Measurements from ENCODE around the gene RHO. TPM values are rescaled to one million over a fixed set of nuclear protein-coding genes. Genes with fewer than 3 reads are reported as not detected.

Gene RHO
- total and polyA plus RNA-seq, 2 donors (not counting 1 experiment from before 2014, with no cell fraction given), result 0.10 TPM; not detected in 1

- no peak for TF ChIP-seq EZH2 (IDR thresholded peaks at IDR 0.05; ENCODE audit: borderline replicate concordance, insufficient read depth, low read depth, low read length, poor library complexity, severe bottlenecking)
- no peak for TF ChIP-seq CTCF (IDR thresholded peaks at IDR 0.05)
- no peaks in the 10 kb centered on the region for H3K9me3 ChIP-seq (ENCODE audit: control extremely low read depth in 1 of 3, control insufficient read depth in 2 of 3, insufficient read depth in 1 of 3, low read length in 2 of 3)
- H3K27me3 Mint-ChIP-seq, result no peaks in the 10 kb centered on the region
- H3K4me1 Mint-ChIP-seq, result no peaks in the 10 kb centered on the region
- WGBS (ENCODE audit: insufficient coverage), result 93% methylated on average over 10 of the region's 10 CpGs
- H3K36me3 ChIP-seq (replicated peaks in 1 of 2; ENCODE audit: control extremely low read depth in 1 of 2, control insufficient read depth in 1 of 2, extremely low read depth in 1 of 2, insufficient read depth in 2 of 2, low read length in 1 of 2), result no peaks in the 10 kb centered on the region
- H3K4me1 ChIP-seq (ENCODE audit: control insufficient read depth in 2 of 2, insufficient read depth in 2 of 2, low read length in 2 of 2), result no peaks in the 10 kb centered on the region
- POLR2A ChIA-PET, result interaction anchor here (1.0 kb wide), 1 partner anchor 12 kb away, joined by 3 read pairs; no protein-coding TSS in a partner anchor
- DNase-seq (no peak), ATAC-seq (ENCODE audit: low read depth) (no peak)
- H2AFZ ChIP-seq (ENCODE audit: insufficient read depth, low read depth, low read length, poor library complexity, severe bottlenecking), result no peak overlapping the region
- H3K27ac Mint-ChIP-seq, result no peak overlapping the region
- no peak overlapping the region for H3K4me3 Mint-ChIP-seq
- no peak overlapping the region for H3K4me2 ChIP-seq (replicated peaks; ENCODE audit: low read depth, low read length, poor library complexity, severe bottlenecking)
- CTCF ChIA-PET, result interaction anchor here (1.6 kb wide), 1 partner anchor 24 kb away, joined by 5 read pairs; no protein-coding TSS in a partner anchor
- H3K9me3 Mint-ChIP-seq (ENCODE audit: insufficient read depth), result no peaks in the 10 kb centered on the region
- intact Hi-C loops (cut with micrococcal nuclease), result no loop called here
- no peaks in the 10 kb centered on the region for H4K20me1 ChIP-seq (ENCODE audit: control insufficient read depth, insufficient read depth, low read length, poor library complexity, severe bottlenecking)
- H3K79me2 ChIP-seq (ENCODE audit: control insufficient read depth, insufficient read depth, low read length), result no peaks in the 10 kb centered on the region
- no peaks in the 10 kb centered on the region for H3K27me3 ChIP-seq (replicated peaks in 1 of 4; ENCODE audit: control extremely low read depth in 1 of 4, control insufficient read depth in 3 of 4, insufficient read depth in 4 of 4, low read length in 3 of 4)
- no peak overlapping the region for H3K27ac ChIP-seq (ENCODE audit: low read length in 2 of 2)
- no peak overlapping the region for H3K9ac ChIP-seq (ENCODE audit: low read length)
- H3K4me3 ChIP-seq (ENCODE audit: control extremely low read depth in 1 of 5, extremely low read depth in 1 of 5, insufficient read depth in 1 of 5, low read depth in 2 of 5, low read length in 4 of 5), result no peak overlapping the region
Observed at GRCh38 chr3:129514110-129514509, 14.3 kb upstream of the RHO start.

DNA sequence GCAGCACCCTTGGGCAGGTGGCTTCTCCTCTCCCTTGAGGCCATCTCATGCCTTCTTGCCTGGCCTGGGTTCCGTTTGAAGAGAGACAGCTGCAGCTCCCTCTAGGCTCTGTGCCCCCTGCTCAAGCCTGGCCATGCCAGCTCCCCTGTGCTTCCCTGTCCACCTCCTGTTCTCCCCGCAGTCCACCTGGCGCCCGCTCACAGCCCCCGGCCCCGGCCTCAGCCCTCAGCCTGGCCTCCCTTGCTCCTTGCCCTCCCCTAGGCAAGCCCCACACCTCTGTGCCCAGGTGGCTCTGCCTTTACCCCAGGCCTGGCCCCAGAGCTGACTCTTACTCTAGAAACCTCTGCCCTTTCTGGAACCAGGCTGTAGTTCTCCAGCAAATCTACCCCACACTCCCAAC is 13.9 kb upstream of the RHO start:
- ATAC-seq (ENCODE audit: low read depth), result no peak
- H3K27ac Mint-ChIP-seq, result no peak overlapping the region

More for the DNA sequence above, 13.9 kb upstream of the RHO start:
- Histone ChIP-seq H3K4me1 (ENCODE audit: control insufficient read depth in 2 of 2, insufficient read depth in 2 of 2, low read length in 2 of 2) (no peaks in the 10 kb centered on the region), H3K9me3 (ENCODE audit: control extremely low read depth in 1 of 3, control insufficient read depth in 2 of 3, insufficient read depth in 1 of 3, low read length in 2 of 3) (no peaks in the 10 kb centered on the region), H3K79me2 (ENCODE audit: control insufficient read depth, insufficient read depth, low read length) (no peaks in the 10 kb centered on the region), H3K27me3 (replicated peaks in 1 of 4; ENCODE audit: control extremely low read depth in 1 of 4, control insufficient read depth in 3 of 4, insufficient read depth in 4 of 4, low read length in 3 of 4) (no peaks in the 10 kb centered on the region), H3K9ac (ENCODE audit: low read length) (no peak overlapping the region), H4K20me1 (ENCODE audit: control insufficient read depth, insufficient read depth, low read length, poor library complexity, severe bottlenecking) (no peaks in the 10 kb centered on the region), H3K27ac (ENCODE audit: low read length in 2 of 2) (no peak overlapping the region), H2AFZ (ENCODE audit: insufficient read depth, low read depth, low read length, poor library complexity, severe bottlenecking) (no peak overlapping the region), H3K36me3 (replicated peaks in 1 of 2; ENCODE audit: control extremely low read depth in 1 of 2, control insufficient read depth in 1 of 2, extremely low read depth in 1 of 2, insufficient read depth in 2 of 2, low read length in 1 of 2) (no peaks in the 10 kb centered on the region), H3K4me2 (replicated peaks; ENCODE audit: low read depth, low read length, poor library complexity, severe bottlenecking) (no peak overlapping the region), H3K4me3 (ENCODE audit: control extremely low read depth in 1 of 5, extremely low read depth in 1 of 5, insufficient read depth in 1 of 5, low read depth in 2 of 5, low read length in 4 of 5) (no peak overlapping the region)
- WGBS (ENCODE audit: insufficient coverage), result 90% methylated on average over 6 of the region's 6 CpGs
- intact Hi-C loops (cut with micrococcal nuclease), result no loop called here
- Mint-ChIP-seq H3K4me3 (no peak overlapping the region), H3K9me3 (ENCODE audit: insufficient read depth) (no peaks in the 10 kb centered on the region), H3K4me1 (no peaks in the 10 kb centered on the region), H3K27me3 (no peaks in the 10 kb centered on the region)
- no peak for DNase-seq
- TF ChIP-seq EZH2 (IDR thresholded peaks at IDR 0.05; ENCODE audit: borderline replicate concordance, insufficient read depth, low read depth, low read length, poor library complexity, severe bottlenecking), result no peak
- TF ChIP-seq CTCF (IDR thresholded peaks at IDR 0.05), result no peak
- CTCF ChIA-PET, result interaction anchor here (1.1 kb wide), 1 partner anchor 24 kb away, joined by 3 read pairs; no protein-coding TSS in a partner anchor
- POLR2A ChIA-PET, result interaction anchor here (1.0 kb wide), 1 partner anchor 11 kb away, joined by 3 read pairs; no protein-coding TSS in a partner anchor

All from B cell (primary cell).